ENCODE data around the gene HOXB2.

GRCh38 chr17:48546137-48546923, 1.4 kb upstream of the HOXB2 start:
- TF ChIP-seq EZH2 (IDR thresholded peaks at IDR 0.05; ENCODE audit: borderline replicate concordance, insufficient read depth, low read length, poor library complexity, severe bottlenecking) (no peak), POLR2AphosphoS5 (IDR thresholded peaks at IDR 0.05) (no peak), RAD21 (conservative IDR thresholded peaks at IDR 0.05) (no peak), EP300 (conservative IDR thresholded peaks at IDR 0.05; ENCODE audit: poor library complexity, severe bottlenecking) (no peak), SMC3 (conservative IDR thresholded peaks at IDR 0.05; ENCODE audit: poor library complexity) (no peak), TAF1 (IDR thresholded peaks at IDR 0.05; ENCODE audit: low read depth) (no peak), MXI1 (conservative IDR thresholded peaks at IDR 0.05; ENCODE audit: poor library complexity, severe bottlenecking) (no peak)
- TF ChIP-seq, protein P1, sequence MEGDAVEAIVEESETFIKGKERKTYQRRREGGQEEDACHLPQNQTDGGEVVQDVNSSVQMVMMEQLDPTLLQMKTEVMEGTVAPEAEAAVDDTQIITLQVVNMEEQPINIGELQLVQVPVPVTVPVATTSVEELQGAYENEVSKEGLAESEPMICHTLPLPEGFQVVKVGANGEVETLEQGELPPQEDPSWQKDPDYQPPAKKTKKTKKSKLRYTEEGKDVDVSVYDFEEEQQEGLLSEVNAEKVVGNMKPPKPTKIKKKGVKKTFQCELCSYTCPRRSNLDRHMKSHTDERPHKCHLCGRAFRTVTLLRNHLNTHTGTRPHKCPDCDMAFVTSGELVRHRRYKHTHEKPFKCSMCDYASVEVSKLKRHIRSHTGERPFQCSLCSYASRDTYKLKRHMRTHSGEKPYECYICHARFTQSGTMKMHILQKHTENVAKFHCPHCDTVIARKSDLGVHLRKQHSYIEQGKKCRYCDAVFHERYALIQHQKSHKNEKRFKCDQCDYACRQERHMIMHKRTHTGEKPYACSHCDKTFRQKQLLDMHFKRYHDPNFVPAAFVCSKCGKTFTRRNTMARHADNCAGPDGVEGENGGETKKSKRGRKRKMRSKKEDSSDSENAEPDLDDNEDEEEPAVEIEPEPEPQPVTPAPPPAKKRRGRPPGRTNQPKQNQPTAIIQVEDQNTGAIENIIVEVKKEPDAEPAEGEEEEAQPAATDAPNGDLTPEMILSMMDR (IDR thresholded peaks at IDR 0.05; ENCODE audit: poor library complexity, severe bottlenecking) = no peak
- TF ChIP-seq, protein P2, sequence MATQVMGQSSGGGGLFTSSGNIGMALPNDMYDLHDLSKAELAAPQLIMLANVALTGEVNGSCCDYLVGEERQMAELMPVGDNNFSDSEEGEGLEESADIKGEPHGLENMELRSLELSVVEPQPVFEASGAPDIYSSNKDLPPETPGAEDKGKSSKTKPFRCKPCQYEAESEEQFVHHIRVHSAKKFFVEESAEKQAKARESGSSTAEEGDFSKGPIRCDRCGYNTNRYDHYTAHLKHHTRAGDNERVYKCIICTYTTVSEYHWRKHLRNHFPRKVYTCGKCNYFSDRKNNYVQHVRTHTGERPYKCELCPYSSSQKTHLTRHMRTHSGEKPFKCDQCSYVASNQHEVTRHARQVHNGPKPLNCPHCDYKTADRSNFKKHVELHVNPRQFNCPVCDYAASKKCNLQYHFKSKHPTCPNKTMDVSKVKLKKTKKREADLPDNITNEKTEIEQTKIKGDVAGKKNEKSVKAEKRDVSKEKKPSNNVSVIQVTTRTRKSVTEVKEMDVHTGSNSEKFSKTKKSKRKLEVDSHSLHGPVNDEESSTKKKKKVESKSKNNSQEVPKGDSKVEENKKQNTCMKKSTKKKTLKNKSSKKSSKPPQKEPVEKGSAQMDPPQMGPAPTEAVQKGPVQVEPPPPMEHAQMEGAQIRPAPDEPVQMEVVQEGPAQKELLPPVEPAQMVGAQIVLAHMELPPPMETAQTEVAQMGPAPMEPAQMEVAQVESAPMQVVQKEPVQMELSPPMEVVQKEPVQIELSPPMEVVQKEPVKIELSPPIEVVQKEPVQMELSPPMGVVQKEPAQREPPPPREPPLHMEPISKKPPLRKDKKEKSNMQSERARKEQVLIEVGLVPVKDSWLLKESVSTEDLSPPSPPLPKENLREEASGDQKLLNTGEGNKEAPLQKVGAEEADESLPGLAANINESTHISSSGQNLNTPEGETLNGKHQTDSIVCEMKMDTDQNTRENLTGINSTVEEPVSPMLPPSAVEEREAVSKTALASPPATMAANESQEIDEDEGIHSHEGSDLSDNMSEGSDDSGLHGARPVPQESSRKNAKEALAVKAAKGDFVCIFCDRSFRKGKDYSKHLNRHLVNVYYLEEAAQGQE (IDR thresholded peaks at IDR 0.05; ENCODE audit: borderline replicate concordance) = no peak
